Measurements from ENCODE around the gene DYNC1H1.
"Not testable (repeated sequence)": the region's sequence is repeated elsewhere in the genome, so short reads cannot be mapped to it uniquely, and the experiment has no call there.

Gene DYNC1H1

DNA sequence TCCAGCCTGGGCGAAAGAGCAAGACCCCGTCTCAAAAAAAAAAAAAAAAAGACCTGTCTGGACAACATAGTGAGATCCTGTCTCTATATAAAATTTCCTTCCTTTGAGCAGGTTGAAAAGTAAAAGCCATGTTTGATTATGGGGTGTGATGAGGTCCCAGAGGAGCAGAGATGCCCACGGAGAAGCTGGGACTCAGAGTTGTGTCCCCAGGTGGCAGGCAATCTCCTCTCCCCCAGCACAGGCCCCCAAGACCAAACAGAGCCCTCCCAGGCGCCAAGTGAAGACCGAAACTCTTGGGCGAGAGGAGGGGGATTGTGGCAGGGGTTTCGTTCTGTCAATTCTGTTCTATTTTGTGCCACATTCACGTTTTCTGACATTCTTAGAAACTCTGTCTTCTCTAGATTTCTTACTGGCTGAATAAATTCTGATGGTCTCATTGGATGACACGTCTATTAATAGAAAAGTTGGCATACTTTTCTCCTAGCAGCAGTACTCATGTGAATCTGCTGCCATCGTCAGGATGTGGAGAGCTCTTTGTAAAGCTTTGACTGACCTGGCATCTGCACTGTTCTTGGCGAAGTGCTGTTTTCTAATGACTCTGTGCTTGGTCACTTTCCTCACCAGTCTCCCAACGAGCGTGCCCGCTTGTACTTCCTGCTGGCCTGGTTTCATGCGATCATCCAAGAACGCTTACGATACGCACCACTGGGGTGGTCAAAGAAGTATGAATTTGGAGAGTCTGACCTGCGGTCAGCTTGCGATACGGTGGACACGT, 79.1 kb downstream of the DYNC1H1 start:
- DNase-seq, result no peak

DNA sequence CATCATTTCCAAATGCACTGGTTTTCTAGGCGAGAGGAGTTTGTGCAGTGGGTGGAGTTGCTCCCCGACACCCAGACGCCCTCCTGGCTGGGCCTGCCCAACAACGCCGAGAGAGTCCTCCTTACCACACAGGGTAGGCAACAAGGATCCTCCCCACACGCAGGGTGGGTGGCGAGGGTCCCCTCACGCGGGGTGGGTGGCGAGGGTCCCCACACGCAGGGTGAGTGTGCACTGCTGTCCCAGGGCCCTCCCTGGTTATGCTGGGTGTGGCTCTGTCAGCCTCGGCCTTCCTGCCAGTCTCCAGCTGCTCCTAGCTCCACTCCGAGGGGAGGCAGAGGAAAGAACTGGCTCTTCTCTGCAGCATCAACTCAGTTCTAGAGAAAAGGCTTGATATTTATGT, 80.2 kb downstream of the DYNC1H1 start:
- DNase-seq, result no peak

DNA sequence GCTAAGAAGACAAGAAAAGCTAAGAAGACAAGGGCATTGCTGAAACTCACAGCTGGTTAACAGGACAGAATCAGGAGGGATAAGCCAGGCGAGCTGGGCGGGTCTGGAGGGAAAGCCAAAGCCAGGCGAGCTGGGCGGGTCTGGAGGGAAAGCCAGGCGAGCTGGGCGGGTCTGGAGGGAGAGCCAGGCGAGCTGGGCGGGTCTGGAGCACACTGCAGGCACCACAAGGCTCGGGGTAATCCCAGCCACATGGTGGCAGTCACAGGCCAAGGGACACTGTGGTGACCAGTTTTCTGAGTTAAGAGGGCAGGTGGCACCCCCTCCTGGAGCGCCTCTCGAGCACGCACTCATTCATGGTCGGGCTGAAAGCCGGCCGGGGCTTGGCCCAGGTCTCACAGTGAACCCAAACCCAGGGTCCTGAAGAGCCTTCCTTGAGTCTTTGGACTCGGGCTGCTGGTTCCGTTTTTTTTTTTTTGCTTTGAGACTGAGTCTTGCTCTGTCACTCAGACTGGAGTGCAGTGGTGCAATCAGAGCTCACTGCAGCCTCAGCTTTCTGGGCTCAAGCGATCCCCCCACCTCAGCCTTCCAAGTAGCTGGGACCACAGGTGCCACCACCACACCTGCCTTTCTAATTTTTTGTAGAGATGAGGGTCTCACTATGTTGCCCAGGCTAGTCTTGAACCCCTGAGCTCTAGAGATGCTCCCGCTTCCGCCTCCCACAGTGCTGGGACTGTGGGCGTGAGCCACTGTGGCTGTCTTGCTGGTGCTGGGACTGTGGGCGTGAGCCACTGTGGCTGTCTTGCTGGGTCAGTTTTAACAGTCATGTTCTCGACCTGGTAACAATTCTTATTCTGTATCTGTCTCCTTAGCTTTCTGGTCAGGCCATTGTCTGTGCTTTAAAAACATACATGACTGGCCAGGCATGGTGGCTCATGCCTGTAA, 82.2 kb downstream of the DYNC1H1 start:
- DNase-seq, result peak; percentile 41

DNA sequence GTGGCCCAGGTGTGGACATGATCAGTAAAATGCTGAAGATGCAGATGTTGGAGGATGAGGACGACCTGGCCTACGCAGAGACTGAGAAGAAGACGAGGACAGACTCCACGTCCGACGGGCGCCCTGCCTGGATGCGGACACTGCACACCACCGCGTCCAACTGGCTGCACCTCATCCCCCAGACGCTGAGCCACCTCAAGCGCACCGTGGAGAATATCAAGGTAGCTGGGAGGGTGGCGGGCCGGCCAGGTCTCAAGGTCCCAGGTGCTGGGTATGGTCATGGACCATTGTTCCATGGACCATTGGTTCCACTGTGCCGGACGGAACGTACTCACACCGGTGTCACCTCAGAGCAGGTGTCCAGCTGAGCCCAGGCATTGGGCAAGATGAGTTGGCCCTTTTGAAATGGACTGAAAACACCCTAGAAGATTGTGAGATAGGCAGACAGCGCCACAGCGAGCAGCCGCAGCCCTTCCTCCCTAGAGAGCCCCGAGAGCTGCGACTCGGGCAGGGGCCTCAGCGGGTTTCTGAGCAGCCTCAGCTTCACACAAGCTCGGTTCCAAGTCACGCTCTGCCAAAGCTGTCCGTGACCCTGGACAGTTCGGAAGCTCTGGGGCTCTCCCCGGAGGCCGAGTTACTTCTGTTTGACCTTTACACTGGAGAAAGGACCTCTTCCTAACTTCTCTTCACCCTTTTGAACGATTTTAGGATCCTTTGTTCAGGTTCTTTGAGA, 83.6 kb downstream of the DYNC1H1 start:
- no peak for DNase-seq

DNA sequence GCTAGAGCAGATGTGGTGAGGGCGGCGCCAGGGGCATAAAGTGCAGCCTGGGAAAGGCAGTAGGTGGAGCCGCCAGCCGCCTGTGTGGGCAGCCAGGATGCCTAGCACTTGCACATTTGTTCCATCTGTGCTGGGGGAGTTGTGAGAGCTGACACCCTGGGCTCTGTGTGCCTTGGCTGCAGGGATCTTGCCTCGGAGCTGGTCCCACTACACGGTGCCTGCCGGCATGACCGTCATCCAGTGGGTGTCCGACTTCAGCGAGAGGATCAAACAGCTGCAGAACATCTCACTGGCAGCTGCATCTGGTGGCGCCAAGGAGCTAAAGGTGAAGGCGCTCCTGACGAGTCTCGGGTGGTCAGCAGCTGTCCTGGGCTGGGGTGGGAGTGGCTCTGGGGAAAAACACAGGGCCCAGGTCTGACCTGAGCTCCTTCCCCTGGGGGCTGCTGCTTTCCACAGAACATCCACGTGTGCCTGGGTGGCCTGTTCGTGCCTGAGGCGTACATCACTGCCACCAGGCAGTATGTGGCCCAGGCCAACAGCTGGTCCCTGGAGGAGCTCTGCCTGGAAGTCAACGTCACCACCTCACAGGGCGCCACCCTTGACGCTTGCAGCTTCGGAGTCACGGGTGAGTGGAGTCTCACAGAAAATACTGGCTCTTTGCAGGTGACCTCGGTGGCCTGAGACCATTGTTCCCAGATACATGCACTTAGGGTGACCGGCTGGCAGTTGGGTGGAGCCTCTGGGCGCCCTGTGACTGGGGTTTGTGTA, 85.1 kb downstream of the DYNC1H1 start:
- no peak for DNase-seq

DNA sequence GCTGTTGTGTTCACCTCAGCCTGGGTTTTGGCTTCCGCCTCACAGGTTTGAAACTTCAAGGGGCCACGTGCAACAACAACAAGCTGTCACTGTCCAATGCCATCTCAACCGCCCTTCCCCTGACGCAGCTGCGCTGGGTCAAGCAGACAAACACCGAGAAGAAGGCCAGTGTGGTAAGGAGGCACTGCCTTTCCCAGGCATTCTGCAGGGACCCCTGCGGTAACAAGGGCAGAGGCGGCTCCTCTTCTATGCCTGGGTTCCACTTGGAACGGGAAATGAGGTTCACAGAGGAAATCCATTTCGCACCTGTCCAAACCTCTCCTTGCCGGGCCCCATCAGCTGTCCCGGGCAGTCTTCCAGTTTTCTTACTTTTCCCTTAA, 85.6 kb downstream of the DYNC1H1 start:
- no peak for DNase-seq

DNA sequence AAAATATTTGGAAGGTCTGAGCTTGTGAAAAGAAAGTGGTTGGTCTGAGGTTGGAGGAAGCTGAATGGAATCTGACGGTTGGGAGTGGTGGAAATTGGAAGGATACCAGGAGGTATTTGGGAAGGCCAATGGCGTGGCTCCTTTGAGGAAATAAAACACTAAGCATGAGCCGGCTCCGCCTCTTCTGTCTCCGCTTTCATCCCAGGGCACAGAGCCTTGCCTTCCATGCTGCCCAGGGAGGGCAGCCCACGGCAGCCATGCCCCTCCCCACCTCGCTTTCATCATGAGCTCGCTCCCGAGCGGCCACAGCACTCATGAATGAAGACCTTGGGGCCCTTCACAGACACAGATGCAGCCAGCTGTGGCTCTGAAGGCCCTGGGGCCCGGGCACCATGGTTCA, 86.3 kb downstream of the DYNC1H1 start:
- DNase-seq, result peak; percentile 78

DNA sequence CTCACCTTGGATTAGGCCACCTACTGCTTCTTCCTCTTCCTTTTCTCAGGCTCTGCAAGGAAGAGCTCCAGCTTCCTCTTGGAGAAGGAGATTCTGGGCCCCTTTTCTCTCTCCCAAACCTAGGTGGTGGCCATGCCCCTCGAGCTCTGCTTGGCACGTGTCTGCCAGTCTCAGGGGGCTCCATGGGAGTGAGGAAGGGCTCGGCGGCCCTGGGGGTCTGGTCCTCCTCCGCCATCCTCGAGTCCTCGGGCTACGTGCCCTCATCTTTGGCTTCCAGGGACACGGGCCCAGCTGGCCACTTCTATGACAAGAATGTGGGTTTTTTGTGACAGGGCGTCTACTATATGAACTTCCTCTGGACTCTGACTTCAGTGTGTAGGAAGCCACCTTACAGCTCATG, 88.1 kb downstream of the DYNC1H1 start:
- DNase-seq, result no peak

DNA sequence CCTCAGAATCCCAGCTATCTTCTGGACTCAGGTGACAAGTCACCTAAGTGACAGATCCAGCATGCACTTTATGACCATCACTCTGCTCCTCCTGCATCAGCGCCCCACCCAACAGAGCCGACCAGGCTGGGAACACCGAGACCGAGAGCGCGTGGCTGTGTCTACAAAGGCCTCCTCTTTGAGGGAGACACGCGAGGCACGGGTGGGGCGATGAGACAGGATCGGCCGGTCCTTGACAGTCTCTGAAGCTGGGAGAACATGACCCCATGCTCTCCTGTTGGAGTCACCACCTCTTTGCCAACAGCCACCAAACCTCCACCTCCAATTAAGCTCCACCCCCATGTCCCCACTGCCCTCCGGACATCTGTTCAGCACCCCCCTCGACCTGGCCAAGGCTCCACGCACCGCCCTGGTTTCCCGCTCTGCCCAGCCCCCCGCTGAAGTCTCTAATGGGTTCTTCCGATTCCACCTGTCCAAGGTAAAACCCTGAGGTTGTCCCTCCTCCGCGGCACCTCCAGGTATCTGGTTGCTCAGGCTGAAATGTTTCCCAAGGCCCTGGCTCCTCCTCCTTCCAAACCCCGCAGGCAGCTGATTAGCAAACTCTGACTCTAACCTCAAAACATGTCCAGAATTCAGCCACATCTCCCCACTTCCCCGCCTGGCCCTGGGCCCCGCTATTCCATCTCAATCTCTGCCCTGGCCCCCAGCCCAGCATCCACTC, 91.0 kb downstream of the DYNC1H1 start:
- peak; percentile 59 for DNase-seq

DNA sequence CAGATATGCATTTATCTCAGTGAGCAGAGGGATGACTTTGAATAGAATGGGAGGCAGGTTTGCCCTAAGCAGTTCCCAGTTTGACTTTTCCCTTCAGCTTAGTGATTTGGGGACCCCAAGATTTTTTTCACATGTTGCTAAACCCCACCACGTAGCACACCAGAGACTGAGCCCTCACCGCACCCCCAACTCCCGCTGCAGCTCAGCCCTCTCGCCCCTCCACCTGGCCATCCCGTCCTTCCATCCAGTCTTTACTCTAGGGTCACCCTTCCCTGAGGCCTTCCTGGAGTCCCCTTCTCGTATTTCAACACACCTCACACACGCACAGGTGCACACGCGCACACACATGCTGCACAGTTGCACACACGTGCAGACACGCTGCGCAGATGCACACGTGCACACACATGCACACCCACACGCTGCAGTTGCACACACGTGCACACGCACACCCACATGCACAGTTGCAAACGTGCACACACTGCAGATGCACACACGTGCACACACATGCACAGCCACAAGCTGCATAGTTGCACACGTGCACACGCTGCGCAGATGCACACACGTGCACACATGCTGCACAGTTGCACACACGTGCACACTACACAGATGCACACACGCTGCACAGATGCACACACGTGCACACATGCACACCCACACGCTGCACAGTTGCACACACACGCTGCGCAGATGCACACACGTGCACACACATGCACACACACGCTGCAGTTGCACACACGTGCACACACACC, 92.5 kb downstream of the DYNC1H1 start:
- no peak for DNase-seq

DNA sequence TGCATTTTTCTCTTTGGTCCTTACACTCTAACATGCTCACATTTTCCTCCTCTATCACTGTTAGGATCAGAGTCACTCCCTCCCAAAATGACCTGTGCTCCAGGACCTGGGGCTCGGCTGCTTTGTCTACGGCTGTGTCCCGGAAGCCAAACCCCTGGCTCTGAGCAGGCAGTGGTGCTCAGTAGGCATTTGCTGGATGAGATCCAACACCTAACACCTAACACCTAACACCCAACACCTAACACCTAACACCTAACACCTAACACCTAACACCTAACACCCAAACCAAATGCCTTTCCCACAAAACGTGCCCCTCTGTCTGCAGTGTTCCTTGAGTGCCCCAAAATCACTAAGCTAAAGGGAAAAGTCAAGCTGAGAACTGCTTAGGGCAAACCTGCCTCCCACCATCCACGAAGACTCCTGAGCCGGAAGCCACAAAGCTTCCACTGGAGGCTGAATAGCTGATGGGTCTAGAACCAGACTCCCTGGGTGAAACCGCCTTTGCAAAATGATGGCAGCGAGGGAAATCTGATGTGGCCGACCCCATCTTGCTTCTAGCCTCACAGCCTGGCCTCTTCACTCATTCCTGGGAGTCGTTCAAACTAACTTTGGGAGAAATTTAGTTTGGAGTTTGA, 93.2 kb downstream of the DYNC1H1 start:
- DNase-seq, result no peak

DNA sequence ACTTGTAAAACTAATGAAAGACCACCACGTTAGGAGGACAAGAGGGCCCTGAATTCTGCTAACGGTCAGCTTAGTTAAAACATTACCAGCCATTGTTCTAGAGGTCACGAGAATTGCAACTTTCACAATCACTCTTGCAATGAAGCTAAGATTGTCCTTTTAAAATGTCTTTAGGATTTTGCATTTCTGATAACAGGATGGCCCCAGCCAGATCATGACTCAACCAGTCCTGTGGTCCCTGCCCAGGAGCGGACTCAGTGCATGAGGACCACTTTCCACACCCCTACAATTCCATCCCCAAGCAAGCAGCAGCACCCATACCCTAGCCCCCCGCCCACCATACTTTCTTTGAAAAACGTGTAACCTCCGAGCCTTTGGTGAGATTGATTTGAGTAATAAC, 93.8 kb downstream of the DYNC1H1 start:
- no peak for DNase-seq

DNA sequence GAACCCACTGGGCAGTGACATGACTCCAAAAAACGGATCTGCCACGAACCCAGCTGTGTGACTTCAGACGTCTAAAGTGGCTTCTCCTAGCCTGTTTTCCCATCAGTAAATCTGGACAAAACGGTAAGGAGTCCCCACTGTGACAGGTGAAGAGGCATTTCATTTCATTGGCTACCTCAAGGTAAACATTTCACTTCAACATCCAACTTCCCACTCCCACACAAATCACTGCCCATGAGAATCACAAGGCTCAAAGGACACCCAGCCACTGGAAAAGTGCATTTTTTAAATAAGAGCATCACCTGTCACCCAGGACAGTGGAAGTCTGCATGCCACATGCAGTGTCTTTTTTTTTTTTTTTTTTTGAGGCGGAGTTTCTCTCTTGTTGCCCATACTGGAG, 94.6 kb downstream of the DYNC1H1 start:
- no peak for DNase-seq

DNA sequence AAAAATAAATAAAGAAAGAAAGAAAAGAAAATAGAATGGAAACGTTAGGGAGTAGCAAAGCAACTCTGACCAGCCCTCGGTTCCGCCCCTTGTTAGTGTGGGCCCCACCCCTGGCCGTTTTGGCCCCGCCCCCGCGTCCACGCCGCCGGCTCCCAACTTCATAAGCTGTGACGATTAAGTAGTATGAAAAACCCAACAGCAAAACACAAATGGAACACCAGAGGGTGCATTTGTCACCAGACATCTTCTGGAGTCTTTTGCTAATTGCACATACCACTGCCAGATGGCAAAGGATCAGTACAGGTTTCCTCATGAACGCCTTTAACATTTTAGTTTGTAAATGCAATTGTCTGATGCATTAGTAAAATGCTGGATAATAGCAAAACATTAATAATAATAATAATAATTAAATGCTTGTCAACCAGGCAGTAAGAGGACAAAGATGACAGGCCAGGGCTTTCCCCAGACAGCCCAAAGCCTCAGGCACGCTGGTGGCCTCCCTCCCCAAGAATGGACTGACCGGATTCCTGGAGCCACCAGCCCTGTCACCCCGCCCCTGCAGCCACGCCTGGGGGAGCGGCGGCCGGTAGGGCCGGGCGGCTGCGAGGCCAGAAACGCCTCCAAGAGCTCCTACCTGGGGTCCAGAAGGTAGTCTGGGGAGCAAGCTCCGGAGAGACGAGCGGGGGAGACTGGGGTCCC, 98.9 kb downstream of the DYNC1H1 start:
- peak; percentile 91 for DNase-seq

DNA sequence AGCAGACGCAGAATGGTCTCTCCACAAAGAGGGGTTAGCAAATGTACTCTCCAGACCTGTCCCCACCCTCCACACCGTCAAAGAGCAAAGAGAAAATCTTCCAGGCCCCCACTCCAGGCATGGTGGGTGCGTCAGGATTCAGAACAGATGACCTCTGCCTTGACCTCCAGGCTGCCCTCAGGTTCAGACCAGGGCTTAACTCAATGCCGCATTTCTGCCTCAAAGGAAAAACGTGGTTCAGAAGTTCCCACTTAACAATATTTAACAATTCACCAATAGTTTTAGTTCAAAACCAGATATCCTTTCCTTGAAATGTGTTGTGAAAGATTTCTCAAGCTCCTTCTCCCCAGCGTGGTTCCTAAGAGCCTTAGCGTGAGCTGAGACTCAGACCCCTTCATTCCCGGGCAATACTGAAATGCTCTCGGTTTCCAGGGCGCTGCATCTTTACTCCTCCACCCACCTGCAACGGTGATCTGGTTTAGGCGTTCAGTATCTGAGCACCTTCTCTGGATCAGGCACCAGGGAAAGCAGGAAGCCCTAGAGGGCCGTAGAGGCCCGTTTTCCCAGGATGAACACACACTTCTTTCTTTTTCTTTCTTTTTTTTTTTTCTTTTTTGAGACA, 99.5 kb downstream of the DYNC1H1 start:
- DNase-seq, result no peak

DNA sequence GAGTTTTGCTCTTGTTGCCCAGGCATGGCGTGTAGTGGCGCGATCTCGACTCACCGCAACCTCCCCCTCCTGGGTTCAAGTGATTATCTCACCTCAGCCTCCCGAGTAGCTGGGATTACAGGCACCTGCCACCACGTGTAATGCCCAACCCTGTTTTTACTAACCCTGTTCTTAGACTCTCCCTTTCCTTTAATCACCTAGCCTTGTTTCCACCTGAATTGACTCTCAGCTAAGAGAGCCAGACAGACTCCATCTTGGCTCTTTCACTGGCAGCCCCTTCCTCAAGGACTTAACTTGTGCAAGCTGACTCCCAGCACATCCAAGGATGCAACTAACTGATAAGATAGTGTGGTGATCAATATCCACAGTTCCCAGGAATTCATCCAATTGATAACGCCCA, 100.2 kb downstream of the DYNC1H1 start:
- not testable (repeated sequence) for DNase-seq

DNA sequence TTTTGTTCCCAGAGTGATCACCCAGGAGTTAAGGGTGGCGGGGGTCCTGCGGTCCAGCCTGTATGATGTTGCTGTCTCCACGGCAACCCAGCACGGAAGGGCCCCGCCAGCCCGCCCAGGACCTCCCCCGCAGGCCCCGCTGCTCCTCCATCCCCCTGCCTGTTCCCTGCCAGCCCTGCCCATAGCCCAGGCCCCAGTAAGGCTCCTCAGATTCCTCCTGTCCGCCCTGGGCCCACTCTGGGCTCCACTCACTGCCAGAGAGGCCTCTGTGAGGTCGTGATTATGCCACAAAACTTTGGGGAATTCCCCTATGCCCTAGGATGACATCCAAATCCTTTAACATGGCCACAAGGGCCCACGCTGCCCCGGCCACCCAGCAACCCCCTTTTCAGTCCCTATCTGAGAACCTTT, 101.7 kb downstream of the DYNC1H1 start:
- no peak for DNase-seq

DNA sequence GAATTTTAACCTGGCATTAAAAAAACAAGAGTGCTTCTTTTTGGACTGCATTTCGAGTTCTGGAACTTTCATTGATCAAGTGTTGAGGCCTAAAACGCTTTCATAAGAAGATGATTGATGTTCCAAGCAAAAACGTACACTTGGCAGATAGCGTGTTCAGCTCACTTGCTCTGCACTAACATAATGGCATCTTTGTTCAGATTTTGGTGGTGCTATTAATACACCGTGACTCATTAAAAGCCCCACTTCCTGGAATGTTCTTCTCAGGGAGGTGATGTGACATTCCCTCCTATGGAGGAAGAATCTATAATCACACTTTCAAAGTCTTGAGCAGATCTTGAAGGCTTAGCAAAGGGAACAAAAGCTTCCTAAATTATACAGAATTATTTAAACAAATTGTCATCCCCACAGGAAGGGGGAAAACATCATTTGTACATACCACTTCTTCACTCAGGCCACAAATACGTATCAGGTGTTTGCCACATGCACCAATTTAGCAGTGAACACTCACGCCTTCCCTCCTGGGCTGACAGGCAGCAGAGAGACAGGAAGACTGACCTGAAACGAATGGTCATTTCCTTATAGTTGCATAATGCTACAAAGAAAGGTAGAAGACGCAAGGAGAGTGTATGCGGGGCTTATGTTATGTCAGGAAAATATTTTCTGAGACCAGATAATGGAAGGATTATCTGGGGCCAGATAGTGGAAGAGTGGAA, 107.1 kb downstream of the DYNC1H1 start:
- peak; percentile 74 for DNase-seq

Measured in fibroblast of skin of right quadriceps (primary cell).